ENCODE results near the gene PCDHB11. TPM values are rescaled to one million over a fixed set of nuclear protein-coding genes. Genes with fewer than 3 reads are reported as not detected.
"Not testable (repeated sequence)": the region's sequence is repeated elsewhere in the genome, so short reads cannot be mapped to it uniquely, and the experiment has no call there.

The PCDHB11 gene
- total RNA-seq, 5 donors from 2014 or later (not counting 1 experiment from before 2014, with no cell fraction given), result not detected

- H3K4me1 ChIP-seq (ENCODE audit: control insufficient read depth in 1 of 2, extremely low read depth in 1 of 2, insufficient read depth in 2 of 2, low read length in 2 of 2); H3K9me3 ChIP-seq; H3K4me3 Mint-ChIP-seq; POLR2A ChIA-PET; H3K27ac Mint-ChIP-seq; ATAC-seq (replicated peaks in 1 of 4); H3K36me3 ChIP-seq (ENCODE audit: control insufficient read depth in 2 of 2, extremely low read depth in 1 of 2, insufficient read depth in 1 of 2, low read length in 1 of 2); CTCF ChIA-PET; H3K27ac ChIP-seq (ENCODE audit: low read length); DNase-seq; H3K4me1 Mint-ChIP-seq; H3K4me3 ChIP-seq (ENCODE audit: control insufficient read depth in 1 of 2, extremely low read depth in 1 of 2, low read length in 1 of 2): not testable (repeated sequence)
- 66% methylated on average over 29 of the region's 34 CpGs for WGBS (ENCODE audit: insufficient coverage)
- peaks cover 5 to 64% (median 45%) of the 10 kb centered on the region in 3 donors for H3K9me3 Mint-ChIP-seq
- H3K36me3 Mint-ChIP-seq, result peaks cover 27% of the 10 kb centered on the region
- H3K27me3 ChIP-seq (replicated peaks in 1 of 2; ENCODE audit: control insufficient read depth in 2 of 2, extremely low read depth in 1 of 2, insufficient read depth in 2 of 2, low read length in 1 of 2), result peaks cover 0 to 20% of the 10 kb centered on the region in 2 experiments
- peaks cover 17 to 24% of the 10 kb centered on the region in 2 donors for H3K27me3 Mint-ChIP-seq
Measured at GRCh38 chr5:141247434-141247833, 48.0 kb downstream of the PCDHB11 start.

- Histone ChIP-seq H3K4me3 (ENCODE audit: control insufficient read depth in 1 of 2, extremely low read depth in 1 of 2, low read length in 1 of 2) (no peak overlapping the region), H3K4me1 (ENCODE audit: control insufficient read depth in 1 of 2, extremely low read depth in 1 of 2, insufficient read depth in 2 of 2, low read length in 2 of 2) (no peaks in the 10 kb centered on the region), H3K27ac (ENCODE audit: low read length) (no peak overlapping the region), H3K27me3 (replicated peaks in 1 of 2; ENCODE audit: control insufficient read depth in 2 of 2, extremely low read depth in 1 of 2, insufficient read depth in 2 of 2, low read length in 1 of 2) (peaks cover 0 to 8% of the 10 kb centered on the region in 2 experiments), H3K9me3 (peaks cover 12% of the 10 kb centered on the region), H3K36me3 (ENCODE audit: control insufficient read depth in 2 of 2, extremely low read depth in 1 of 2, insufficient read depth in 1 of 2, low read length in 1 of 2) (no peaks in the 10 kb centered on the region)
- peaks cover 9 to 68% (median 60%) of the 10 kb centered on the region in 3 donors for H3K9me3 Mint-ChIP-seq
- DNase-seq (no peak), ATAC-seq (replicated peaks in 1 of 4) (no peak)
- ChIA-PET POLR2A (no interaction called here), CTCF (interaction anchor here in 1 of 2 donors (0.6 kb wide), 1 partner anchor 1091 kb away, joined by 3 read pairs; no protein-coding TSS in a partner anchor)
- H3K4me3 Mint-ChIP-seq, result no peak overlapping the region
- no peak overlapping the region for H3K27ac Mint-ChIP-seq
- H3K27me3 Mint-ChIP-seq, result peaks cover 2 to 5% of the 10 kb centered on the region in 2 donors
- no peaks in the 10 kb centered on the region for H3K4me1 Mint-ChIP-seq
- H3K36me3 Mint-ChIP-seq, result peaks cover 25% of the 10 kb centered on the region
Measured at GRCh38 chr5:141250576-141250975, 51.1 kb downstream of the PCDHB11 start.

Other genes with a start within 250 kb of the PCDHB11 start
- under 1 TPM in 1 of 5 donors, not detected in 4; 0.03 TPM for gene PCDHAC2, start 233.2 kb upstream of the PCDHB11 start, total RNA-seq
- not detected for gene PCDHB1, start 148.3 kb upstream of the PCDHB11 start, total RNA-seq
- gene PCDHB2, start 105.0 kb upstream of the PCDHB11 start, total RNA-seq, result 1 to 10 TPM in 1 of 5 donors, under 1 TPM in 1, not detected in 3; 0.09 to 1.4 TPM
- 1 to 10 TPM in 1 of 5 donors, not detected in 4; 1.2 TPM for gene PCDHB3, start 99.2 kb upstream of the PCDHB11 start, total RNA-seq
- not detected for gene PCDHB4, start 77.8 kb upstream of the PCDHB11 start, total RNA-seq
- gene PCDHB5, start 64.4 kb upstream of the PCDHB11 start, total RNA-seq, result under 1 TPM in 3 of 5 donors, not detected in 2; 0.09 to 0.32 (median 0.30) TPM
- gene PCDHB6, start 49.6 kb upstream of the PCDHB11 start, total RNA-seq, result not detected
- gene PCDHB7, start 27.0 kb upstream of the PCDHB11 start, total RNA-seq, result not detected
- not detected for gene PCDHB8, start 21.8 kb upstream of the PCDHB11 start, total RNA-seq
- gene PCDHB16, start 17.2 kb upstream of the PCDHB11 start, total RNA-seq, result not detected
- under 1 TPM in 3 of 5 donors, not detected in 2; 0.09 to 0.26 (median 0.23) TPM for gene PCDHB9, start 12.5 kb upstream of the PCDHB11 start, total RNA-seq
- not detected for gene PCDHB10, start 7.3 kb upstream of the PCDHB11 start, total RNA-seq
- gene PCDHB12, start 9.1 kb downstream of the PCDHB11 start, total RNA-seq, result not detected
- under 1 TPM in 1 of 5 donors, not detected in 4; 0.06 TPM for gene PCDHB13, start 14.3 kb downstream of the PCDHB11 start, total RNA-seq
- under 1 TPM in 1 of 5 donors, not detected in 4; 0.12 TPM for gene PCDHB14, start 23.7 kb downstream of the PCDHB11 start, total RNA-seq
- under 1 TPM in 2 of 5 donors, not detected in 3; 0.12 to 0.16 TPM for gene PCDHB15, start 45.8 kb downstream of the PCDHB11 start, total RNA-seq
- 1 to 10 TPM in 2 of 5 donors, under 1 TPM in 2, not detected in 1; 0.49 to 2.0 (median 0.97) TPM for gene SLC25A2, start 104.4 kb downstream of the PCDHB11 start, total RNA-seq
- gene TAF7, start 121.2 kb downstream of the PCDHB11 start, total RNA-seq, result 100 to 1,000 TPM in 3 of 5 donors, 10 to 100 TPM in 2; 83.7 to 103 (median 101) TPM
- under 1 TPM in 4 of 5 donors, not detected in 1; 0.16 to 0.38 (median 0.31) TPM for gene PCDHGA1, start 130.9 kb downstream of the PCDHB11 start, total RNA-seq
- gene PCDHGA2, start 139.1 kb downstream of the PCDHB11 start, total RNA-seq, result under 1 TPM in 2 of 5 donors, not detected in 3; 0.13 to 0.15 TPM
- under 1 TPM in 2 of 5 donors, not detected in 3; 0.09 to 0.20 TPM for gene PCDHGA3, start 144.2 kb downstream of the PCDHB11 start, total RNA-seq
- under 1 TPM in 2 of 5 donors, not detected in 3; 0.13 to 0.19 TPM for gene PCDHGB1, start 150.5 kb downstream of the PCDHB11 start, total RNA-seq
- under 1 TPM in 4 of 5 donors, not detected in 1; 0.18 to 0.37 (median 0.28) TPM for gene PCDHGA4, start 155.4 kb downstream of the PCDHB11 start, total RNA-seq
- gene PCDHGB2, start 160.4 kb downstream of the PCDHB11 start, total RNA-seq, result under 1 TPM; 0.16 to 0.62 (median 0.47) TPM
- gene PCDHGA5, start 164.5 kb downstream of the PCDHB11 start, total RNA-seq, result under 1 TPM in 3 of 5 donors, not detected in 2; 0.06 to 0.43 (median 0.41) TPM
- under 1 TPM; 0.20 to 0.85 (median 0.41) TPM for gene PCDHGB3, start 170.6 kb downstream of the PCDHB11 start, total RNA-seq
- gene PCDHGA6, start 174.3 kb downstream of the PCDHB11 start, total RNA-seq, result under 1 TPM; 0.19 to 0.64 (median 0.28) TPM
- under 1 TPM; 0.16 to 0.53 (median 0.21) TPM for gene PCDHGA7, start 183.1 kb downstream of the PCDHB11 start, total RNA-seq
- under 1 TPM; 0.09 to 0.29 (median 0.19) TPM for gene PCDHGB4, start 188.1 kb downstream of the PCDHB11 start, total RNA-seq
- gene PCDHGA8, start 193.0 kb downstream of the PCDHB11 start, total RNA-seq, result under 1 TPM in 3 of 5 donors, not detected in 2; 0.05 to 0.13 (median 0.09) TPM
- under 1 TPM; 0.26 to 0.96 (median 0.39) TPM for gene PCDHGB5, start 198.3 kb downstream of the PCDHB11 start, total RNA-seq
- under 1 TPM in 4 of 5 donors, not detected in 1; 0.14 to 0.26 (median 0.19) TPM for gene PCDHGA9, start 203.2 kb downstream of the PCDHB11 start, total RNA-seq
- under 1 TPM in 4 of 5 donors, not detected in 1; 0.19 to 0.59 (median 0.37) TPM for gene PCDHGB6, start 208.4 kb downstream of the PCDHB11 start, total RNA-seq
- gene PCDHGA10, start 213.4 kb downstream of the PCDHB11 start, total RNA-seq, result under 1 TPM; 0.10 to 0.53 (median 0.32) TPM
- under 1 TPM; 0.16 to 0.33 (median 0.22) TPM for gene PCDHGB7, start 218.1 kb downstream of the PCDHB11 start, total RNA-seq
- gene PCDHGA11, start 221.4 kb downstream of the PCDHB11 start, total RNA-seq, result under 1 TPM in 4 of 5 donors, not detected in 1; 0.06 to 0.44 (median 0.11) TPM
- under 1 TPM in 4 of 5 donors, not detected in 1; 0.09 to 0.53 (median 0.22) TPM for gene PCDHGA12, start 230.9 kb downstream of the PCDHB11 start, total RNA-seq

Measured in T-cell (primary cell).